HepG2 (cell line): ENCODE measurements around the gene PDLIM4.

Experiments used
- CEBPB ChIP-seq: IDR thresholded peaks from 2 replicates; pipeline ENCODE4 v1.6.1; 2011; ENCODE audit warnings: low read depth, low read length, improper control_type of control experiment, borderline replicate concordance
- CHD4 ChIP-seq: fragments of 200-600 bp; sonication (generic); IDR thresholded peaks from 2 replicates; pipeline ENCODE4 v1.7.0; 2017; ENCODE audit warnings: mild to moderate bottlenecking, low read length, borderline replicate concordance
- CREB1 ChIP-seq, 2 experiments: fragments of 450-650 bp in 1 of 2; IDR thresholded peaks; 2 replicates each; pipeline ENCODE4 v1.6.1; 2016 to 2017; ENCODE audit warnings: control low read depth in 1 of 2, mild to moderate bottlenecking in 1 of 2, missing compliant biosample characterization in 1 of 2, missing genetic modification characterization in 1 of 2
- ELF3 ChIP-seq: IDR thresholded peaks from 2 replicates; pipeline ENCODE4 v1.6.1; 2016; ENCODE audit warnings: missing genetic modification reagents, missing compliant biosample characterization
- EZH2 ChIP-seq: conservative IDR thresholded peaks from 2 replicates; pipeline ENCODE4 v1.6.1; 2012; ENCODE audit warnings: mild to moderate bottlenecking, low read depth, low read length, moderate library complexity
- JUND ChIP-seq: sonication (generic); formaldehyde crosslinking; IDR thresholded peaks from 2 replicates; pipeline ENCODE4 v1.8.0; 2022; ENCODE audit warnings: mild to moderate bottlenecking, missing genetic modification reagents
- MED1 ChIP-seq: sonication (generic); formaldehyde crosslinking; IDR thresholded peaks from 2 replicates; pipeline ENCODE4 v1.4.0; 2020; ENCODE audit warnings: missing genetic modification reagents
- NFIC ChIP-seq: IDR thresholded peaks from 2 replicates; pipeline ENCODE4 v1.6.1; 2012; ENCODE audit warnings: mild to moderate bottlenecking, low read length, inconsistent platforms
- SRSF1 ChIP-seq: fragments of 200-400 bp; formaldehyde crosslinking; optimal IDR thresholded peaks from 2 replicates; pipeline ENCODE3; 2017; ENCODE audit warnings: mild to moderate bottlenecking, low read depth, low read length, moderate library complexity
- TCF7L2 ChIP-seq: IDR thresholded peaks from 2 replicates; pipeline ENCODE4 v1.6.1; 2011; ENCODE audit warnings: mild to moderate bottlenecking, low read depth, low read length, moderate library complexity
- ZKSCAN5 ChIP-seq: sonication (generic); formaldehyde crosslinking; IDR thresholded peaks from 2 replicates; pipeline ENCODE4 v1.5.1; 2020; ENCODE audit warnings: mild to moderate bottlenecking, missing genetic modification reagents
- ZNF136 ChIP-seq: sonication (generic); formaldehyde crosslinking; IDR thresholded peaks from 2 replicates; pipeline ENCODE4 v1.8.1; 2022; ENCODE audit warnings: low read depth, mild to moderate bottlenecking, moderate library complexity, missing genetic modification reagents
- ZNF281 ChIP-seq: sonication (generic); formaldehyde crosslinking; IDR thresholded peaks from 2 replicates; pipeline ENCODE4 v1.4.0; 2020; ENCODE audit warnings: missing genetic modification reagents, borderline replicate concordance

GRCh38 chr5:132209901-132210545, 47.5 kb upstream of the PDLIM4 start:
- no peak for TF ChIP-seq MED1 (CRISPR knock-in tag)
- no peak for TF ChIP-seq SRSF1
- TF ChIP-seq ZKSCAN5: no peak
- TF ChIP-seq CREB1 (IDR thresholded peaks at IDR 0.05): no peak
- no peak for TF ChIP-seq CREB1 (CRISPR knock-in tag; IDR thresholded peaks at IDR 0.05)
- no peak for TF ChIP-seq CEBPB
- TF ChIP-seq ZNF281 (CRISPR knock-in tag): no peak
- no peak for TF ChIP-seq ZNF136 (CRISPR knock-in tag)
- TF ChIP-seq NFIC: no peak
- no peak for TF ChIP-seq TCF7L2
- TF ChIP-seq JUND (CRISPR knock-in tag): no peak
- TF ChIP-seq CHD4: no peak
- no peak for TF ChIP-seq ELF3 (CRISPR knock-in tag)
- TF ChIP-seq EZH2: no peak
